Activated gamma-delta T cell treated with anti-CD3 and anti-CD28 coated beads, Interleukin-2, amount 50 U/mL, for 16 hours (primary cell): ENCODE measurements around the gene PTTG2.

Experiments used
- DNase-seq: peaks from one replicate; pipeline ENCODE4 v3.0.0-alpha.2; 2020; ENCODE audit warnings: low read depth

The PTTG2 gene

DNA sequence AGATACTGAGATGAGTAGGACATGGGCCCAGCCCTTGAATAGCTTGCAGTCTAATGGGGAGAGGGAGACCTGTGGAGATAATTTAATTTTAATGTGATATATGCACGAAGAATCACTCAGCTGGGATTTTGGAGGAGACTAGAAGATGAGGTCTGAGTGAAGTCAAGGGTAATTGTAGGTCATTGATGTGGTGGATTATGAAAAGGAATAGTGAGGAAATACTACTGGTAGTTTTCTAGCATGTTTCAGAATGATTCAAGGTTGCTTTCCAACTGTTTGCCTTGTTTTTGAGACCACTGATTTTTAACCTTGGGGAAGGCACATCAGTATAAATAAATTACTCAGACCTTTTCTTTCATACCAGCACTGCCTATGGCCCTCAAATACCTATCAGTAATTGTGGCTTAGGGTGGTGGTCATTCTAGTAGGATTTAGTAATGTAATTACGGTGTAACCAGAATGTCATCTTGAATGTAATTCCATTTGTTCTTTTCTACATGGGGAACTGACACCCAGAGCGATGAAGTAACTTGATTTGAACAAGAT lies 25.6 kb downstream of the PTTG2 start:
- DNase-seq, result no peak

DNA sequence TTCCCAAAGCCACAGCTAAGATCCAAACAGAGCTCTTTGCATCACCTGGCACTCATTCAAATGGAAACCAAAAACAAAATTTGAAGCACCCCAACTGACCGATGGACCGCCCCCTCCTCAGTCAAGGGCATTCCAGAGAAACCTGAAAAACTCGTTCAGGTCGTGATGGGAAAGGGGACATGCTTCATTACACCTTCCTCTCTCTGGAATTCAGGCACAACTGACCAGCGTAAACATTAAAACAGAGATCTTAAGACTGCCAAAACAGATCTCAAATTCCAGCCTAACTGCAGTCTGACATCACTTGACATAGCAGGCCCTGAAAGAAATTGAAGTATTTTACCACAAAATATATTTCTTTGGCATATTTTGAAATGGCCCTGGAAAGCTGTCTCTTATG lies 28.5 kb downstream of the PTTG2 start:
- DNase-seq, result no peak

DNA sequence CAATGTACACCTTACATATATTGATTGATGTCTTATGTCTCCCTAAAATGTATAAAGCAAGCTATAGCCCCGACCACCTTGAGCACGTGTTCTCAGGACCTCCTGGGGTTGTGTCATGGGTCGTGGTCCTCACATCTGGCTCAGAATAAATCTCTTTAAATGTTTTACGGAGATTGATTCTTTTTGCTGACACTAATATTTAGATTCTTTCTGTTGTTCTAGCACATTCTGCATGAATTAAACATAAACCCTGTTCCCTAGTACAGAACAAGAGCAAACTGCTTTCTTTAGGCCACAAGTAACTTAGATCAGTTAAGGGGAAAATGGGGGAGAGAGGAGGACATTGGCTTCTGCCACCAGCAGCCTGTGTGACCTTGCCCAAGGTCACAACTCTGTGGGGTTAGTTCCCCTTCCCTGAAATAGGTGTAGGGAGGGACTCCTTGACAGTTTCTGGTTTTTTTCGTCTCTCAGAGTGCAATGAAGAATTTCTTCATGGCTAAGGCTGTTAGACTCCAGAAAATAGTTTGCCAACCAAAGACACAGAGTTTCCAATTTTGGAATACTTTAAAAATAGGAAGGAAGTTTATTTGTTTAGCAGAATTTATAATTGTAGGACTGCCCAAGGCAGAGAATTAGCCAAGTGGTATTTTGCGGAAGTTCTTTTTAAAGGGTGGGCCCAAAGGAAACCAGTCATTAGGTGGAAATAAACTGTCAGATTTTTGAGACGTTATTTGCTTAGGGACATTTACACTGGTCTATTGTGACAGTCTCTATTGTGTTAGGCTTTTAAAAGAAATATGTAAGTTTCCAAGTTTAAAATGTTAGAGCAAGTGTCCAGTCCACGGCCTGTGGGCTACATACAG lies 29.4 kb downstream of the PTTG2 start:
- DNase-seq, result no peak

GRCh38 chr4:37990731-37991245 lies 30.6 kb downstream of the PTTG2 start:
- DNase-seq, result no peak

DNA sequence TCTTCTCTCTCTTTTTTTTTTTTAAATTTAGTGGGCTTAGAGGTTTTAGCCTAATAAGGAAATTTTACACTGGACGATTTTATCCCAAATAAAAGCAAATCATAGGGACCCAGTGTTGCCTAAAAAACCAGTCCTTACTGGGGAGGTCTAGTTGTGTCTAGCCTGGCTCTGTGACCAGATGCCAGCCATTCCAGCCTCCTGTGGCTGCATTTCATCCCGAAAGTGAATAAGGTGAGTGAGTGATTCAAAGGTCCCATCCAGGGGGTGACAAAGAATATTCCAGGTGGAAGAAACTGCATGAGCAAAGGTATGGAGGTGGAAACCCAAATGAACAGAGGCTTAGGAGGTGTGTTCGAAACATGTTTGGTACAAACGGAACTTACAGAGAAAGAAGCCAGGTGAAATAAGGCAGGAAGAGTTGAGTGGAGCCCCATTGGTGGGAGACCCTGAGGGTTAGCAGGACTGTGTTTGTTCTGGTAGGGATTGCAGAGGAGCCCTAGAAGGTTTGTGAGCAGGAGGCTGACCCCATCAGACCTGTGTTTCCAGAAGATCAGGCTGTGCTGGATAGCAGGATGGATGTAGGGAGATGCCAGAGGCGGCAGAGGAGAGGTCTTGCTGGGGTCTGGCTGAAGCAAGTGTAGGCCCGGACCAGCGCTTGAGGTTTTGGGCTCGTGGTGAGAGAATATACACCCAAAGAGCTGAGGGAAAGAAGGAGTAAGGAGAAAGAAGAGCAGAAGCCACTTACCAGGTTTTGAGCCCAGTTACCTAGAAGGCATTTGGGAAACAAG lies 31.6 kb downstream of the PTTG2 start:
- DNase-seq, result no peak

- no peak for DNase-seq
Measured at GRCh38 chr4:37993806-37994205, 33.6 kb downstream of the PTTG2 start.

GRCh38 chr4:37994569-37994968 lies 34.4 kb downstream of the PTTG2 start:
- no peak for DNase-seq

GRCh38 chr4:37995299-37995821 lies 35.2 kb downstream of the PTTG2 start:
- no peak for DNase-seq

DNA sequence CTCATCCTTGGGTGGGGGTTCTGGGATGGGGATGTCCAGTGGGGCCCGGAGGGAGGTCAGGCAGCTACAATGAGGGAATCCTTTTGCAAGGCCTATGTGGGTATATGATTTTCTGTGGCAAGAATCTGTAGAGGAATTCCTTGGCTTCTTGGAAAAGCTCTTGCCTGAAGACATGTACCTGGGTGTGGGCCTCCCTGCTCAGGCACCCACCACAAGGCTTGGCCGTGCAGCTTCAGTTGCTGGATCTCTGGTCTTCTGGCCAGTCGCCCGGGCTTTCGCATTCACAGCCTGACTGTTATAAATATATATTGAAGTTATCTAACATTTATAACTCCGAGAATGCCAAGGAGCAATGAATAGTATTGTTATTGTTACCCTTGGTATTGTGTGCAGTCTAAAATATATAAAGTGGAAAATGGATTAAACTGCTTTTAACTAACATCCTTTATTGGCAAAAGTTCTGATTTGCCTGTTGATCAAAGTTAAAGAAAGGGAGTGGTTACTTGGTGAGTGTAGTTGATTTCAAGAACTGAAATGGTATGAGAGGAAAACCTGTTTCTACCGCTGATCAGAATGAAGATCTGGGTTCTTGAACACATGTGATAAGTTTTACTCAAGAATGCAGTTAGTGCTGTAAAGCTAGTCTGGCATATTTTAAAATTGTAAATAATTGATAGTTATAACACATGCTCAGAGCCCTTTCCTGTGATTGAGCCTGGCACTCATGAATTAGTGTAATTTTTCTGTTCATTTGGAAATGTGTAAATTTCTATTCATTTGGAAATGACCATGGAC lies 36.0 kb downstream of the PTTG2 start:
- no peak for DNase-seq

GRCh38 chr4:37998226-37998625 lies 38.0 kb downstream of the PTTG2 start:
- no peak for DNase-seq

DNA sequence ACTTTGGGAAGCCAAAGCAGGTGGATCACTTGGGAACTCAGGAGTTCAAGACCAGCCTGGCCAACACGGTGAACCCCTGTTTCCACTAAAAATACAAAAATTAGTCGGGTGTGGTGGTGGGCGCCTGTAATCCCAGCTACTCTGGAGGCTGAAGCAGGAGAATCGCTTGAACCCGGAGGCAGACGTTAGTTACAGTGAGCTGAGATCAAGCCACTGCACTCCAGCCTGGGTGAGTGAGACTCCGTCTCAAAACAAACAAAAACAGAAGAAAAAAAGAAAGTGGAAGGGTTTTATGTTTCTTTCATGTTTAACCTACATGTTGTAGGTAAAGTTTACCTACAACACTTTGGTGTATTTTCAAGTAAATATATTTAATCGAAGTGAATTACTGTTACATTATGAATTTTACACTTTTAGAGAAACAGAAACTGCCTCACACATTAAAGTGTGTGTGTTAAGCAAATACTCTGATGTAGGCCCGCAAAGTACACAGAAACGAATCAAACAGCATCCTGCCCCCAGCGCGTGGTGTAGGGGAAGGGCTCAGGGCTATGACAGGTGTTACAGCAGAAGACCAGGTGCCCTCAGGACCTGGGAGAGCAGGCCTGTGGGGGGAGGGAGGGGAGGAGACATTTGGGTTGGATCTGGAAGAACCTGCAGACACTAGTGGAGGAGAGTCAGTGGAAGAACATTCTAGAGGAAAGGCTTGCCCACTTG lies 39.0 kb downstream of the PTTG2 start:
- DNase-seq, result no peak

DNA sequence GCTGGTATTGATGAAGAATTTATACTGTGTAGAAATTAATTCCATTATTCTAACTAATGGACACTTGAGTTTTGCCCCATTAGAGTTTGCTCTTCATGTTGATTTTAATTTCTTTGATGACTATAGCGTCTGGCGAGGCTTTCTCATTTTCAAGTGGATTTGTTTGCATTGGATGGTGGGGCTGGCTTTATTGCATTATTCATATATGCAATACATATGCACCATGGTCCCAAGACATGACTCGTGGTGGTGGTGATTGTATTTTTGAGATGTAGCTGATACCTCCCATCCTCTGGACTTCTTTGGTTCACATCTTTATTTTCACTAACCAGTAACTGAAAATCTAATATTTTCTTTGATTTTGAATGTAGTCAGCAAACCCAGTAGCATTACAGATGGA lies 39.8 kb downstream of the PTTG2 start:
- DNase-seq, result no peak

- no peak for DNase-seq
Measured at GRCh38 chr4:38001927-38002326, 41.7 kb downstream of the PTTG2 start.

DNA sequence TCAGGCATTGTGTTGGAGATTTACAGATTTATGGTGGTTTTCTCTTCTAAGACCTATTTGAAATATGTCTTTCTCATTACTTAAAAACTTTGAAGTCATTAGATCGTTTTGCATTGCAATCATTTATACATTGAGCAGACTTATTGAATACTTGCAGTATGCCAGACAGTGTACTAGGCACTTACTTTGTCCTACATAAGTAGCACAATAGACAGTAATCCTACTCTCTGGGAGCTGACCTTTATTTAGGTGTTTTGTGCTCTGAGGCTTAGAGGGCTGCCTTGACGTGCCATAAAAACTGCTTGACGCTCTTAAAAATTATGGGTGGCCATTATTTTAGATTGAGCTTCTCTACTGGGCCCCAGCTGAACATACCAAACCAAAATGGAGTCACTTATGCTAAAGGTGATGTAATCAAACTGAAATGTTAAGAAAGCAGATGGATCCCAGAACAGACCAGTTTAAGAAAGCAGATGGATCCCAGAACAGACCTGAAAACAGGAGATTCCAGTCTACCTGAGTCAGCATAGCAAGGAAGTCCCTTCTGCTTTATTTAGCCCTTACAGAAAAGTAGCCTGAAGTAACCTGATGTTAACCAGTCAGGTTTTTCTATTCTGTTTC lies 42.4 kb downstream of the PTTG2 start:
- DNase-seq, result no peak

- no peak for DNase-seq
Measured at GRCh38 chr4:38003102-38003501, 42.9 kb downstream of the PTTG2 start.

DNA sequence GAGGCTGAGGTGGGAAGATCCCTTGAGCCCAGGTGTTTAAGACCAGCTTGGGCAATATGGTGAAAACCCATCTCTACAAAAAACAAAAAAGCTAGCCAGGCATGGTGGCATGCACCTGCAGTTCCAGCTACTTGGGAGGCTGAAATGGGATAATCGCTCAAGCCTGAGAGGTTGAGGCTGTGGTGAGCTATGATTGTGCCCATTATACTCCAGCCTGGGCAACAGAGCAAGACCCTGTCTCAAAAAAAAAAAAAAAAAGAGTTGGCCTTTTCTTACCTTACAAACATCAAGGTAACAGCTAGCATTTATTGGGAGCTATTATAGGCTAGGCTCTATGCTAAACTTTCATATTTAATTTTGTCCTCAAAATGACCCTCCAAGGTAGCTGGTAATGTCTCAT lies 43.4 kb downstream of the PTTG2 start:
- DNase-seq, result no peak

DNA sequence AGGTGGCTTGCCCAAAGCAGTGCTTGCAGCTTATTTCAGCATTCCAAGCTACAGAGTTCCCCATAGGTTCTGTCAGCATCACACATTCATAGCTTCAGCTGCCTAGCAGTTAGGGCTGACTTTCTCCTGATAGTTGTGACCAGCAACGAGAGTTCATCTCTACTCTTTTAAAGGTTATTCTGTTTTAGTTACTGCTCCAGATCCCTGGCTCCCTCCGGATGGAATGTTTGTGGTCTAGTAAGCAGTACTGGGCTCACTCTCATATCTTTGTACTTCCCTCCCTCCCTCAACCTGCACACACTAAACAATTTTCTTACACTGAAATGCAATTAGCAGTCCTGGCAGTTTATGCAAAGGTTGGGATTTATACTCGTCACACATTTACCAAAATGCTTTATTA lies 43.9 kb downstream of the PTTG2 start:
- DNase-seq, result no peak

DNA sequence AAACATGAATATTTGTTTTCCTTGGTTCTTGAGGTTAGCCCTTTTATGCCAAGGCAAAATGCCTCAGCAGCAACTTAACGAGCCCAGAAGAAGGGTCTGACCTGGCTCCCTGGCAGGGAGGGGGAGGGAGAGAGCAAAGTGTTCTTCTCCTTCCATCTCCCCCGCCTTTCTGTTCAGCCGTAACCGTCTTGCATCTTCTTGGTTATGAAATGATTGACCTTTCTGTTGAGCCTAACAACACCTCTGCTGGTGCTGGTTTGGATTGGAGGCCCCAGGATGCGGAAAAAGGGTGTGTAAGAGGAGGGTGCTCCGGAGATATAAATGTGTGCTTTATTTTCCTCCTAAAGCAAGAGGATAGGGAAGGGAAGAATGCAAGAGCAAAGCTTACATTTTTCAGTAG lies 44.7 kb downstream of the PTTG2 start:
- no peak for DNase-seq

- no peak for DNase-seq
Measured at GRCh38 chr4:38005637-38006036, 45.4 kb downstream of the PTTG2 start.

DNA sequence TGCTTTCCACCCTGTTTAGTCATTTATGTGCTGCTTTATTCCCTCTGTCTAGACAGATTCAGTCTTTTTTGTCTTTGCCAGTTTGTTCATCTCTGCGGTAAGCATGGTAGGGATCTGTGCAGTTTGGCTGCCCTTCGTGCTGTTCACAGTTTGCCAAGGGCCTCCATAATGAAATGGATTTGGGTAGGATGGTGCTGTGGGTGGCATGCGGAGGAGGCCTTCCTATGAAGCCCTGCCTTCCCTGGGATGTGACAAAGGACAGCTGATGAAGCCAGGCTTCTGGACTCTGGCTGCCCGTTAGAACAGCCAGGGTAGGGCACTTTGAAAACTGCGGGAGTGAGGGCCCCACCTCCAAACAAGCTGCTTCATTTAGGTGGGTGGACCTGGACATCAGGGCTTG lies 47.4 kb downstream of the PTTG2 start:
- no peak for DNase-seq

DNA sequence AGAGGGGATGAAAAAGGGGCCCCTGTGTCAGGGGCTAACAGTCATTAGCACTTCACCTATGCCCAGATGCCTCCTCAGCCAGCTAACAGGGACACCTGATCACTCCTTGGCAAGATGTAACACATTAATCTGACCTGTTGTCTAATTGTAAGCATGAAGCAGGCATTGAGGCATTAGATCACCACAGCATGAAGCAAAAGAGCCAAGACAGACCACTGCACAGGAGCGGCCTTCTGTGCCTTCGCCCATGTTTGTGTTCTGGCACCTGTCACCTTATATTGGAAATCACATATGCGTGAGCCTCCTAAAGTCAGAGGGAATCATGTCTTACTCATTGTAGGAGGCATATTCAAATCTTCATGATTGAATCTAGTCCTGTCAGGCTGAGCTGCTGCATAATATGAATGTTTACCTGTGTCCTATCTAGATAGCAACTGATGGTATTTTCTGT lies 48.4 kb downstream of the PTTG2 start:
- DNase-seq, result no peak
